GM23248 (cell line): Measurements from ENCODE around the gene MBNL1. TPM values are rescaled to one million over a fixed set of nuclear protein-coding genes. Genes with fewer than 3 reads are reported as not detected.

ENCODE experiments used
- DNase-seq: peaks from one replicate; pipeline ENCODE4 v3.0.0-alpha.2; 2015
- H2AFZ ChIP-seq: fragments of 200-600 bp; sonication (generic); 2 replicates; pipeline ENCODE4 v1.6.1; 2016; ENCODE audit warnings: antibody characterized with exemption
- H3F3A ChIP-seq: fragments of 200-600 bp; sonication (generic); 2 replicates; pipeline ENCODE4 v1.6.1; 2016; ENCODE audit warnings: mild to moderate bottlenecking, antibody characterized with exemption, mixed run types; ENCODE audit not compliant: insufficient read depth
- H3K27ac ChIP-seq: fragments of 200-600 bp; sonication (generic); 2 replicates; pipeline ENCODE4 v1.5.1; 2016; ENCODE audit warnings: mild to moderate bottlenecking
- H3K27me3 ChIP-seq: fragments of 200-600 bp; sonication (generic); replicated peaks from 2 replicates; pipeline ENCODE4 v1.6.1; 2016; ENCODE audit warnings: mild to moderate bottlenecking; ENCODE audit not compliant: insufficient read depth
- H3K36me3 ChIP-seq: fragments of 200-600 bp; sonication (generic); 2 replicates; pipeline ENCODE4 v1.6.1; 2016; ENCODE audit warnings: low read depth, mild to moderate bottlenecking
- H3K4me1 ChIP-seq: fragments of 200-600 bp; sonication (generic); 2 replicates; pipeline ENCODE4 v1.6.1; 2016; ENCODE audit warnings: mild to moderate bottlenecking; ENCODE audit not compliant: insufficient read depth
- H3K4me2 ChIP-seq: fragments of 200-600 bp; sonication (generic); one replicate; pipeline ENCODE4 v1.6.1; 2016; ENCODE audit warnings: mild to moderate bottlenecking; ENCODE audit not compliant: unreplicated experiment
- H3K4me3 ChIP-seq: fragments of 200-600 bp; sonication (generic); 2 replicates; pipeline ENCODE4 v1.5.1; 2016; ENCODE audit warnings: mild to moderate bottlenecking
- H3K79me2 ChIP-seq: fragments of 200-600 bp; sonication (generic); 2 replicates; pipeline ENCODE4 v1.6.1; 2016; ENCODE audit warnings: mild to moderate bottlenecking; ENCODE audit not compliant: insufficient read depth
- H3K9ac ChIP-seq: fragments of 200-600 bp; sonication (generic); 2 replicates; pipeline ENCODE4 v1.6.1; 2016; ENCODE audit warnings: mild to moderate bottlenecking
- H3K9me2 ChIP-seq: fragments of 200-600 bp; sonication (generic); 2 replicates; pipeline ENCODE4 v1.6.1; 2016; ENCODE audit warnings: mixed run types, mild to moderate bottlenecking, moderate library complexity; ENCODE audit not compliant: insufficient read depth
- H3K9me3 ChIP-seq: fragments of 200-600 bp; sonication (generic); one replicate; pipeline ENCODE4 v1.6.1; 2017; ENCODE audit warnings: low read depth
- H4K20me1 ChIP-seq: fragments of 200-600 bp; sonication (generic); 2 replicates; pipeline ENCODE4 v1.6.0; 2016; ENCODE audit not compliant: insufficient read depth
- EZH2 ChIP-seq: fragments of 200-600 bp; sonication (generic); IDR thresholded peaks from 2 replicates; pipeline ENCODE4 v1.6.1; 2018; ENCODE audit warnings: antibody characterized with exemption, mild to moderate bottlenecking; ENCODE audit not compliant: insufficient read depth, poor library complexity, severe bottlenecking
- EZH2phosphoT487 ChIP-seq: fragments of 200-600 bp; sonication (generic); IDR thresholded peaks from 2 replicates; pipeline ENCODE4 v1.6.1; 2018; ENCODE audit warnings: antibody characterized with exemption, moderate library complexity, mild to moderate bottlenecking, low read depth; ENCODE audit not compliant: insufficient read depth
- WGBS, 2 experiments: methylation state at CpG; one replicate each; pipeline ENCODE4 v1.1.6; 2015 to 2017; ENCODE audit warnings: low lambda C conversion rate in 2 of 2, low coverage in 1 of 2; ENCODE audit errors: missing lambda C conversion rate in 2 of 2; 5-methylcytosine and 5-hydroxymethylcytosine counted together
- in situ Hi-C: fragments of 300-500 bp; cut with MboI; formaldehyde crosslinking; loops from 2 replicates; pipeline ENCODE4 v1.15.0; 2020
- polyA plus RNA-seq: library from polyadenylated mRNA; unstranded; fragments of >200 nt; fragmentation: Nextera tagmentation; extraction: Ambion mirVana; gene quantifications from 2 replicates; pipeline ENCODE4 v1.2.1, GENCODE V29; 2016
- total RNA-seq: library from RNA; depleted of rRNA; stranded (reverse); fragments of >200 nt; shearing (Covaris generic); gene quantifications from 2 replicates; pipeline ENCODE4 v1.2.3, GENCODE V29; 2014

MBNL1 gene
- total and polyA plus RNA-seq, 2 experiments from 2014 or later: 89.5 to 262 TPM

DNA sequence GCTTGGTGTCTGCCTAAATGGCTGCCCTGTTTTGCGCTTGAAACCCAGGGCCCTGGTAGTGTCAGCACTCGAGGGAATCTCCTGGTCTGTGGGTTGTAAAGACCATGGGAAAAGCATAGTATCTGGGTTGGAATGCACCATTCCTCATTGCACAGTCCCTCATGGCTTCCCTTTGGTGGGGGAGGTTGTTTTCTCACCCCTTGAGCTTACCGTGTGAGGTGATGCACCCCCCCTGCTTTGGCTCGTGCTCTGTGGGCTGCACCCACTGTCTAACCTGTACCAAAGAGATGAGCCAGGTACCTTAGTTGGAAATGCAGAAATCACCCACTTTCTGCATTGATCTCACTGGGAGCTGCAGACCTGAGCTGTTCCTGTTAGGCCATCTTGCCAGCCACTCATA is 104.7 kb downstream of the MBNL1 start:
- Histone ChIP-seq H3F3A (peaks cover 17% of the 10 kb centered on the region), H2AFZ (no peak overlapping the region), H3K9ac (no peak overlapping the region), H3K4me3 (no peak overlapping the region), H3K27me3 (no peaks in the 10 kb centered on the region), H3K79me2 (peaks cover 100% of the 10 kb centered on the region), H3K27ac (no peak overlapping the region), H3K9me3 (no peaks in the 10 kb centered on the region), H4K20me1 (peaks cover 11% of the 10 kb centered on the region; the same call in 1 of the 2 replicates), H3K4me2 (no peak overlapping the region), H3K9me2 (no peaks in the 10 kb centered on the region; the same call in 1 of the 2 replicates), H3K36me3 (peaks cover 12% of the 10 kb centered on the region), H3K4me1 (peaks cover 31% of the 10 kb centered on the region)
- 81 to 88% methylated on average over 4 of the region's 4 CpGs for WGBS, 2 experiments
- in situ Hi-C loops: no loop called here
- DNase-seq: no peak
- TF ChIP-seq EZH2: no peak
- no peak for TF ChIP-seq EZH2phosphoT487

DNA sequence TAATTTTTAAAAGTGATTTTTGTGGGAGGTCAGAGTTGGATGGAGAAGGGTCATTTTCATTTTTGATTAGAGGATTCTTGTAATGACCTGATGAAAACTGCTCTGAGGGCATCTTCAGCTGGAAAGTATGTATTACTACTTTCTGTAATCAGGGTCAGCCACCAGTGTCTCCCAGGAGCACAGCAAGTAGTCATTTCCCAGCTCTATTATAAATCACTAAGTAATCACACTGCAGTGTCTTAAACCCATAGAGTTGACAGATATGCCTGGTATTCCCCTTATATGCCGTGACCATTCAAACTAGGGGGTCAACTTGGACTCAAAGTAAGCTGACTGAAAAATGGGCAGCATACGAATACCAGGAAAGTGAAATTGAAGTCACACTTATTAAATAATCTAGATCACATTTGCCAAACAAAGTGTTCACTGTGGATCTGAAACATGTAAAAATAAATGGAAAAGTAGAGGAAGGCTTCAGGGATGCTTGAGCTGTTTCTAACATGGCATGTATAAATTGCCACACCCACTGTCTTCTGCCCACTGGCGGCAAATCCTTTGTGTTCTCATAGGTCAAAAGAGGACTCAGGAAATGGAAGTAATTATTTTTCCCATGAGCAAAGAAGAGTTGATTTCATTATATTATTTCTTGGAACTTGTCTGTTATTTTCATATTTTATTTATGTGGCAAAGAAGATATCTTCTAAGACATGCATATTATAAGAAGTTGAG is 105.7 kb downstream of the MBNL1 start:
- H3K27me3 ChIP-seq: no peaks in the 10 kb centered on the region
- H3K79me2 ChIP-seq: peaks cover 100% of the 10 kb centered on the region
- no peak overlapping the region for H3K4me3 ChIP-seq
- H3K27ac ChIP-seq: 0 out of 2 replicates have a peak overlapping the region, but pooled peaks have one; percentile 23
- WGBS, 2 experiments: 22 to 23% methylated on average over 3 of the region's 3 CpGs
- TF ChIP-seq EZH2 (no peak), EZH2phosphoT487 (no peak)
- no peak overlapping the region for H2AFZ ChIP-seq
- peak; percentile 56 for DNase-seq
- H3K36me3 ChIP-seq: peaks cover 17% of the 10 kb centered on the region
- no peaks in the 10 kb centered on the region for H3K9me3 ChIP-seq
- H4K20me1 ChIP-seq: peaks cover 11% of the 10 kb centered on the region; the same call in 1 of the 2 replicates
- peaks cover 18% of the 10 kb centered on the region for H3F3A ChIP-seq
- H3K9ac ChIP-seq: no peak overlapping the region
- peaks cover 34% of the 10 kb centered on the region for H3K4me1 ChIP-seq
- in situ Hi-C loops: no loop called here
- H3K4me2 ChIP-seq: peak overlapping the region; percentile 19
- H3K9me2 ChIP-seq: no peaks in the 10 kb centered on the region; the same call in 1 of the 2 replicates

DNA sequence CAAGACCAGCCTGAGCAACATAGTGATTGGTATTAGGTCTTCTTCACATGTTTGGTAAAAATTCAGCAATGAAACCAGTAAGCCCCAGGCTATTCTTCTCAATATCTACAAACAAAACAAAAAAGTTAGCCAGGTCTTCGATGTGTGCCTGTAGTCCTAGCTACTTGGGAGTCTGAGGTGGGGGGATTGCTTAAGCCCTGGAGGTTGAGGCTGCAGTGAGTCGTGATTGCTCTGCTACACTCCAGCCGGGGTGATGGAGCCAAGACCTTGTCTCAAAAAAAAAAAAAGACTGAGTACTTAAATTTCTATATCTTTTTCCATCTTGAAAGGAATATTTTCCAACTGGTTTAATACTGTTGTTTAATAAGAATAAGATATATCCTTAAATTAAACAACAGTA is 106.8 kb downstream of the MBNL1 start:
- DNase-seq: no peak
- no peaks in the 10 kb centered on the region; the same call in 1 of the 2 replicates for H3K9me2 ChIP-seq
- no peaks in the 10 kb centered on the region for H3K27me3 ChIP-seq
- peaks cover 17% of the 10 kb centered on the region for H3K36me3 ChIP-seq
- 67 to 72% methylated on average over 3 of the region's 3 CpGs for whole genome bisulfite sequencing, 2 experiments
- H3K4me2 ChIP-seq: no peak overlapping the region
- H3K9me3 ChIP-seq: no peaks in the 10 kb centered on the region
- no peak overlapping the region for H3K4me3 ChIP-seq
- peaks cover 44% of the 10 kb centered on the region for H3K4me1 ChIP-seq
- no peak for TF ChIP-seq EZH2
- no peak for TF ChIP-seq EZH2phosphoT487
- H3K9ac ChIP-seq: no peak overlapping the region
- peaks cover 30% of the 10 kb centered on the region for H3F3A ChIP-seq
- H3K79me2 ChIP-seq: peaks cover 100% of the 10 kb centered on the region
- in situ Hi-C loops: no loop called here
- peaks cover 8% of the 10 kb centered on the region; the same call in 1 of the 2 replicates for H4K20me1 ChIP-seq
- H2AFZ ChIP-seq: no peak overlapping the region
- 0 out of 2 replicates have a peak overlapping the region, but pooled peaks have one; percentile 22 for H3K27ac ChIP-seq

DNA sequence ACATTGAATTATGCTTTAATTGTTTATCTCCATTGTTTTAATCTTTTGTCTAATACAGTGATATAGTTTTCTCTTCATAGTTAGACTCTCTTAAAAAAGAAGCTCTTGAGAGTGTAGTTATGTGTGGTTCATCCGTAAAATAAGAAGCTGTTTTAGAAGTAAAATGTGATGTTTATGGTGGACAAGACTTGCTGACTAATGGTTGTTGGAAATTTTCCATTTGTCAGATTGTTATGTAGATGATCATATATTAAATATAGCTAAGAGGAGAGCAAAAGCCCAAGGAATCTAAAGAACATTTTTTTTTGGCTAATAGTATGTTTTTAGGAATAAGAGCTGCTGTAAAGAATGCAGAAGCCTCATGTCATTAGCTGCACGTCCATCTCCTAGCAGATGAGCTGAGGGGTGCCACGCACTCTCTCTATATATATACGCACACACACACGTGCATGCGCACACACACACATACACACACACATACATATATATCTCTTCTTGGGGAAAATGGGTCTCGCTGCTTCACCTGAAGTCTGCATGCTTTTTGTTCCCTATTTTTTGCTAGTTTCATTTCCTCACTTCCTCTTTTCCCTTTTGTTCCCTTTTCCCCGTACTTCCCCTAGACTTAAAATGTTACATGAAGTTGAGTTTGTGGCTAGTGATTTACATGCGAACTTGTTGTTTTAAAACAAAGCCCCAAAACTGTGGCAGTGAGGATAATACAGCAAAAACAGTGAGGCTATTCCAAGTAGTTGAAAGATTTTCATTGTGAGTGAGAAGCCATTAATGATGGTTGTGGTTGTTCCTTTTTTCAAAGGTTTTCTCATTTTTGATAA is 107.8 kb downstream of the MBNL1 start:
- peaks cover 100% of the 10 kb centered on the region for H3K79me2 ChIP-seq
- 83 to 86% methylated on average over 9 of the region's 9 CpGs for WGBS, 2 experiments
- H4K20me1 ChIP-seq: 0 out of 2 replicates have a peak, but pooled peaks cover 4% of the 10 kb centered on the region
- TF ChIP-seq EZH2 (no peak), EZH2phosphoT487 (no peak)
- in situ Hi-C loops: no loop called here
- H3K9ac ChIP-seq: no peak overlapping the region
- no peaks in the 10 kb centered on the region for H3K27me3 ChIP-seq
- no peak overlapping the region for H3K4me3 ChIP-seq
- H3K9me2 ChIP-seq: no peaks in the 10 kb centered on the region; the same call in 1 of the 2 replicates
- peaks cover 36% of the 10 kb centered on the region for H3F3A ChIP-seq
- no peaks in the 10 kb centered on the region for H3K9me3 ChIP-seq
- H3K27ac ChIP-seq: peak overlapping the region; percentile 22
- H3K36me3 ChIP-seq: peaks cover 17% of the 10 kb centered on the region
- H3K4me2 ChIP-seq: peak overlapping the region; percentile 32
- DNase-seq: peak; percentile 43
- no peak overlapping the region for H2AFZ ChIP-seq
- peaks cover 54% of the 10 kb centered on the region for H3K4me1 ChIP-seq
